BE2C (cell line): ENCODE measurements around the gene KASH5.
"Not testable (repeated sequence)": the region's sequence is repeated elsewhere in the genome, so short reads cannot be mapped to it uniquely, and the experiment has no call there.

ENCODE experiments used
- DNase-seq: peaks from one replicate; pipeline ENCODE4 v3.0.0-alpha.2; 2020
- H3K27me3 ChIP-seq: fragments of 250-450 bp; sonication (Bioruptor Pico); 2 replicates; pipeline ENCODE4 v1.5.1; 2020; ENCODE audit warnings: mild to moderate bottlenecking
- H3K36me3 ChIP-seq: fragments of 250-450 bp; sonication (Bioruptor Pico); 2 replicates; pipeline ENCODE4 v1.5.1; 2020; ENCODE audit warnings: mild to moderate bottlenecking
- H3K4me1 ChIP-seq: fragments of 250-450 bp; sonication (Bioruptor Pico); 2 replicates; pipeline ENCODE4 v1.5.1; 2020
- H3K4me3 ChIP-seq: 2 replicates; pipeline ENCODE4 v1.5.1; 2011; ENCODE audit warnings: low read depth, low read length
- H3K9me3 ChIP-seq: fragments of 250-450 bp; sonication (Bioruptor Pico); 2 replicates; pipeline ENCODE4 v1.5.1; 2020
- TF ChIP-seq, protein P1 (sequence below): IDR thresholded peaks from 2 replicates; pipeline ENCODE4 v1.5.1; 2012; ENCODE audit warnings: mild to moderate bottlenecking, low read depth, low read length

Gene KASH5

DNA sequence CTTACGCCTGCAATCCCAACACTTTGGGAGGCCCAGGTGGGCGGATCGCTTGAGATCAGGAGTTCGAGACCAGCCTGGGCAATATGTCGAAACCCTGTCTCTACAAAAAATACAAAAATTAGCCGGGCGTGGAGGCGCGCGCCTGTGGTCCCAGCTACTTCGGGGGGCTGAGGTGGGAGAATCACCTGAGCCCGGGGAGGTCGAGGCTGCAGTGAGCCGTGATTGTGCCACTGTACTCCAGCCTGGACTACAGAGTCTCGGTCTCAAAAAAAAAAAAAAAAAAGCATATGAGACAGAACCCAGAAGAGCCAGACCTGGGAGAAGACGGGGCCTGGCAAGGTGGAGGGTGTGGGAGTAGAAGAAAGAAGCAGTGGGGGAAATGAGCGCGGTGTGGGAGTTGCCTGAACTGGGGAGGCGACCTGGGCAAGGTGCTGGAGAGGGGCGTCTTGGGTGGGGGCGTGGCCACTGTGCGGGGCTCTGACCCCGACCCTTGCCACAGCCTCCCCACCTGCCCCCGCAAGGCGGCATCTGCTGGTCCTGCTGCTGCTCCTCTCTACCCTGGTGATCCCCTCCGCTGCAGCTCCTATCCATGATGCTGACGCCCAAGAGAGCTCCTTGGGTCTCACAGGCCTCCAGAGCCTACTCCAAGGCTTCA lies 23.8 kb upstream of the KASH5 start:
- Histone ChIP-seq H3K27me3 (peaks cover 17% of the 10 kb centered on the region), H3K36me3 (no peaks in the 10 kb centered on the region), H3K4me1 (no peaks in the 10 kb centered on the region), H3K9me3 (peaks cover 2% of the 10 kb centered on the region; the same call in 1 of the 2 replicates), H3K4me3 (peak overlapping the region; percentile 41)
- DNase-seq: no peak
- TF ChIP-seq, protein P1, sequence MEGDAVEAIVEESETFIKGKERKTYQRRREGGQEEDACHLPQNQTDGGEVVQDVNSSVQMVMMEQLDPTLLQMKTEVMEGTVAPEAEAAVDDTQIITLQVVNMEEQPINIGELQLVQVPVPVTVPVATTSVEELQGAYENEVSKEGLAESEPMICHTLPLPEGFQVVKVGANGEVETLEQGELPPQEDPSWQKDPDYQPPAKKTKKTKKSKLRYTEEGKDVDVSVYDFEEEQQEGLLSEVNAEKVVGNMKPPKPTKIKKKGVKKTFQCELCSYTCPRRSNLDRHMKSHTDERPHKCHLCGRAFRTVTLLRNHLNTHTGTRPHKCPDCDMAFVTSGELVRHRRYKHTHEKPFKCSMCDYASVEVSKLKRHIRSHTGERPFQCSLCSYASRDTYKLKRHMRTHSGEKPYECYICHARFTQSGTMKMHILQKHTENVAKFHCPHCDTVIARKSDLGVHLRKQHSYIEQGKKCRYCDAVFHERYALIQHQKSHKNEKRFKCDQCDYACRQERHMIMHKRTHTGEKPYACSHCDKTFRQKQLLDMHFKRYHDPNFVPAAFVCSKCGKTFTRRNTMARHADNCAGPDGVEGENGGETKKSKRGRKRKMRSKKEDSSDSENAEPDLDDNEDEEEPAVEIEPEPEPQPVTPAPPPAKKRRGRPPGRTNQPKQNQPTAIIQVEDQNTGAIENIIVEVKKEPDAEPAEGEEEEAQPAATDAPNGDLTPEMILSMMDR: no peak

DNA sequence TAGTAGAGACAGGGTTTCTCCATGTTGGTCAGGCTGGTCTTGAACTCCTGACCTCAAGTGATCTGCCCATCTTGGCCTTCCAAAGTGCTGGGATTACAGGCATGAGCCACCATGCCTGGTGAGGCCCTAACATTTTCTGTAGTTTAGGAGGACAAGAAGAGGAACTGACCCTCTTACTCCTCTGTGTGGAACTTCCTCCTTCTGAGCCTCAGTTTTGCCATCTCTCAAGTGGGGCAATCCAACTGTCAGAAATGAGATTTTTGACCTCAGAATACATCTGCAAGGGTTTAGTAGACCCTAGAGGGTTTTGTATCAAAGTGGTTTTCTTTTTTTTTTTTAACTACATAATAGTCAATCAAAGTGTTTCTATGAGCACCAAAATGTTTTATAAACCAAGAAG lies 21.9 kb upstream of the KASH5 start:
- H3K4me1 ChIP-seq: no peaks in the 10 kb centered on the region
- no peaks in the 10 kb centered on the region for H3K36me3 ChIP-seq
- no peak overlapping the region for H3K4me3 ChIP-seq
- peaks cover 2% of the 10 kb centered on the region for H3K9me3 ChIP-seq
- DNase-seq: no peak
- TF ChIP-seq, protein P1: no peak
- peaks cover 17% of the 10 kb centered on the region for H3K27me3 ChIP-seq

DNA sequence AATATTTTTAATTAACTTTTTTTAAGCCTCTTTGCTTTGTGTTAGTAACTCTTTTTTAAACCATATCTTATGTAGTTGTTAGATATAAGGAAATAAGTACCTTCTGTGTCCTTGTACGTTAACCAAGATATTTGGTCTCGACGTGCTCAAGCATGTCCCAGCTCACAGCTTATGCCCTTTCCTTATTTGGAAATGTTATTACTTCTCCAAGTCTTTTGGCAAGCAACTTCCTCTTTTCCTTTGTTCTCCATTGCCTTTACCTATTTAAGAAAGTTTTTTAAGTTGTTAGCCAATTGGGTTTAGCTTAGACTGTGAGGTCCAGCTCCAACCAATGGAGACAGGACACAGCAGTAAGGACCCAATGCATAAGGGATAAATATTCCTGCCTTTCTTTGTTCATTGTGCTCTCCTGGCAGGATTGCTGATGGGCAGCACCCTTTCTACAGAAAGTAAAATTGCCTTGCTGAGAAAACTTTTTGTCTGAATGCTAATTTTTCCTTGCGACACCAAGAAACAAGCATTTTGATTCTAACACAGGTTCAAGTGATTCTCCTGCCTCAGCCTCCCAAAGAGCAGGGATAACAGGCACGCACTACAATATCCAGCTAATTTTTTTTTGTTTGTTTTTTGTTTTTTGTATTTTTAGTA lies 19.2 kb upstream of the KASH5 start:
- TF ChIP-seq, protein P1: no peak
- Histone ChIP-seq H3K36me3 (no peaks in the 10 kb centered on the region), H3K9me3 (peaks cover 2% of the 10 kb centered on the region), H3K27me3 (peaks cover 3% of the 10 kb centered on the region), H3K4me3 (no peak overlapping the region), H3K4me1 (no peaks in the 10 kb centered on the region)
- DNase-seq: no peak

DNA sequence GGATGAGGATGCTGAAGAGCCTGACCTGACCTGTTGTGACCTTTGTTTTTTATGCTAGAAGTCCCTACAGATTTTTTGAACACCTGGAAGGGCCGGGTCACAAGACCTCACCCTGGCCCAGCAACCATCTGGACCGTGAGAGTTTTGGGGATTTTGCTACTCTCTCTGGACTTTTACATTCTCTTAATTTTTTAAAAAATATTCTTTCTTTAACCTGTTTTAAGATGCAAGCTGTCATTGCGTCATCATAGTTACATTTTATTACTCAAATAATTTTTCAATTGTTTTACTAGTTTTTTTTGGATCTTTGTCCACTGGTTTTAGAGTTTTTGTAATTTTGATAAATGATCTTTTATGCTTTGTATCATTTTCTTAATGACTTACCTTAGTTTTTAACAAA lies 16.9 kb upstream of the KASH5 start:
- TF ChIP-seq, protein P1: no peak
- no peak overlapping the region for H3K4me3 ChIP-seq
- no peaks in the 10 kb centered on the region for H3K4me1 ChIP-seq
- no peaks in the 10 kb centered on the region for H3K36me3 ChIP-seq
- no peak for DNase-seq
- peaks cover 2% of the 10 kb centered on the region for H3K9me3 ChIP-seq
- peaks cover 3% of the 10 kb centered on the region; the same call in 1 of the 2 replicates for H3K27me3 ChIP-seq

DNA sequence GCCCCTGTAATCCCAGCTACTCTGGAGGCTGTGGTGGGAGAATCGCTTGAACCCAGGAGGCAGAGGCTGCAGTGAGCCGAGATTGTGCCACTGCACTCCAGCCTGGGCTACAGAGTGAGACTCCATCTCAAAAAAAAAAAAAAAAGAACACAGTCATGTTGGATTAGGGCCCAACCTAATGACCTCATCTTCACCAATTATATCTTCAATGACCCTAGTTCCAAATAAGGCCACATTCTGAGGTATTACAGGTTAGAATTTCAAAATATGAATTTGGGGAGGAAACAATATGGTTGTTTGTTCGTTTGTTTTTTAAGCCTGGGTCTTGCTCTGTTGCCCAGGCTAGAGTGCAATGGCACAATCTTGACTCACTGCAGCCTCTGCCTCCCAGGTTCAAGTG lies 14.9 kb upstream of the KASH5 start:
- not testable (repeated sequence) for H3K36me3 ChIP-seq, H3K4me1 ChIP-seq, DNase-seq, H3K27me3 ChIP-seq, H3K9me3 ChIP-seq, H3K4me3 ChIP-seq

DNA sequence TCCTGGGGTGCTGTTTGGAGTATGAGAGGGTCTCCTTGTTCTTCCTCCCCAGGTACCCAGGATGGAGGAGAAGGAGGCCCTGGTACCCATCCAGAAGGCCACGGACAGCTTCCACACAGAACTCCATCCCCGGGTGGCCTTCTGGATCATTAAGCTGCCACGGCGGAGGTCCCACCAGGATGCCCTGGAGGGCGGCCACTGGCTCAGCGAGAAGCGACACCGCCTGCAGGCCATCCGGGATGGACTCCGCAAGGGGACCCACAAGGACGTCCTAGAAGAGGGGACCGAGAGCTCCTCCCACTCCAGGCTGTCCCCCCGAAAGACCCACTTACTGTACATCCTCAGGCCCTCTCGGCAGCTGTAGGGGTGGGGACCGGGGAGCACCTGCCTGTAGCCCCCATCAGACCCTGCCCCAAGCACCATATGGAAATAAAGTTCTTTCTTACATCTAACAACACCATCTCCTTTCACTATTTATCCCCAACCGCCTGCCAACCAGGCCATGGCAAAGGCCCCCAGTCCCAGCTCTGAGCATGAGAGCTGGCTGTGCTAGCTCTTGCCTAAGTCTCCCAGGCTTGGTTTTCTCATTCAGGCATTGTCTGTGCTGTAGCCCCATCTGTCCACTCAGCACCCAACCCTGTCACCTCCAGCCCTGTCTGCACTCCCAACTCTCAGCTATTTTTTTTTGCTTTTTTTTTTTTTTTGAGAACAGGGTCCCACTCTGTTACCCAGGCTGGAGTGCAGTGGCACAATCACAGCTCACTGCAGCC lies 13.2 kb upstream of the KASH5 start:
- Histone ChIP-seq H3K36me3 (no peaks in the 10 kb centered on the region), H3K4me3 (no peak overlapping the region), H3K4me1 (no peaks in the 10 kb centered on the region), H3K9me3 (no peaks in the 10 kb centered on the region), H3K27me3 (peaks cover 3% of the 10 kb centered on the region; the same call in 1 of the 2 replicates)
- DNase-seq: no peak
- TF ChIP-seq, protein P1: no peak
